Stimulated activated CD8-positive, alpha-beta memory T cell treated with anti-CD3 and anti-CD28 coated beads, Interleukin-12 subunit alpha, Interleukin-12 subunit beta, amount 100 ng/mL, for 24 hours (primary cell): ENCODE measurements around the gene ZNF511.
"Not testable (repeated sequence)": the region's sequence is repeated elsewhere in the genome, so short reads cannot be mapped to it uniquely, and the experiment has no call there.

Experiments used
- DNase-seq: peaks from one replicate; pipeline ENCODE4 v3.0.0-alpha.2; 2020; ENCODE audit errors: extremely low read depth

ZNF511 gene

DNA sequence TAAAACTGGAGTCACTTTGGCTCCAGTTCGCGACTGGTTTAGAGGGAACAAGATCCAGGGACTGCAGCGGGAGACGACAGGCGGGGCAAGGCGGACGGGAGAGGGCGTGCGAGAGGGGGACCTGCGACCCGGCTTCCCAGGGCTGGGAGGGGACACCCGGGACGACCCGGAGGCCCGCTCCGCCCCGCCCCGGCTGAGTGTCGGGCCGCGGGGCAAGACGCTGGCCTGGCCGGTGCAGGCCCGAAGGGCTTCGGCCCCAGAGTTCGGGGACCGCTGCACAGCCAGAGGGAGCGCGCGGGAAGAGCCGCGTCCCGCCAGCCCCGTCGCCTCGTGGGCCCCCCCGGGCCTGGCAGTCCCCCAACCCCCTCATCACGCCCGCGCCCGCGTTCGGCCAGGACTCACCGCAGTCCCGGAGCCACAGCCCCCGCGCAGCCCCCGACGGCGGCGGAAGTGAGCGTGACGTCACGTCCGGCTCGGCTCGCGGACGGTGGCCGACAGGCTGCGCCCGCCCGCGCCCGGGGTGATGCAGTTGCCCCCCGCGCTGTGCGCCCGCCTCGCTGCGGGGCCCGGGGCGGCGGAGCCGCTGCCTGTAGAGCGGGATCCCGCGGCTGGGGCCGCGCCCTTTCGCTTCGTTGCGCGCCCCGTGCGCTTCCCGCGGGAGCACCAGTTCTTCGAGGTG, at the start of gene ZNF511, which contains the start of gene TUBGCP2:
ZNF511 (plus strand) TSS at position 494 of the 679 bp plus-strand sequence; CDS start at position 524, 30 bp downstream.
TUBGCP2 (minus strand) TSS at position 452 of the 679 bp plus-strand sequence. CDS start 5,931 bp downstream, outside the sequence.
- peak; percentile 70 for DNase-seq

DNA sequence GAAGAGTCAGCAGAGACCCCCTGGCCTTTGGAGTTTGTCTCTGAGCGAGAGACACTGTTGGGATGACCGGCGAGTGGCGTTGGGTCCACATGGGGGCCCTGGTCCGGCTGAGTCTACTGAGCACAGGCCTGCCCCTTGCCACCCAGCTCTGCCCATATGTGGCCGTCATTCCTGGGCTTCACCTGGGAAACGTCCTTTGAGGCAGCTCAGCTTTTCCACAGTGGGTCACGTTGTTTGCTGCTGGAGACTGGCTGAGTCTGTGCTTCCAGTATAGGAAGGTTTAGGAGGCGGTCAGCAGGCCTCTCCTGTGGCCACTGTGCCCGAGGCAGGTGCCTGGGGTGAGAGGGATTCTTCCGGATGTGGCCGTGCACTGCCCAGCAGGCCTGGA, 49.1 kb upstream of the ZNF511 start:
- no peak for DNase-seq

- DNase-seq = peak; percentile 40
Measured at GRCh38 chr10:133260895-133261725, 47.6 kb upstream of the ZNF511 start.

DNA sequence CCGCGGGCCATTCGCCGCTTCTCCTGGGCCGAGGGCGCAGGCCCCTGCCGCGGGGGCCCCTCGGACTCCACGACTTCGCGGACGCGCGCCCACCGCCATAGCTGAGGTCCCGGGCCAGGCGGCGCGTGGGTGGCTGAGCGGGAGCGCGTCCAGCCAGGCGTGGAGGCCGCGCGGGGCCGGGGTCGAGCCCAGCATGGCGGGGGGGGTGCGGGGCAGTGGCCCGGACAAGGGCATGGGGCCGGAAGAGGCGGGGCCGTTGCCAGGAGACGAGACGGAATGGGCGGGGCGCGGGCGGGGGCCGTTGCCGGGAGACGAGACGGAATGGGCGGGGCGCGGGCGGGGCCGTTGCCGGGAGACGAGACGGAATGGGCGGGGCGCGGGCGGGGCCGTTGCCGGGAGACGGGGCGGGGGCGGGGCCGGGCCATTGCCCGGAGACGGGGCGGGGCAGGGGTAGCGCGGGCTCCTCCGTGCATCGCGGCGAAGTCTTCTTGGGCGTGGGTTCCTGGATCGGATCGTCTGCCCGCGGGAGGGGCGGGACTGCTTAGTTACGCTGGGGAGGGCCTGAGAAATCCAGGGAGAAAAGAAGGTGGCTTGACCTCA, 46.9 kb upstream of the ZNF511 start:
- DNase-seq = peak; percentile 65

GRCh38 chr10:133262696-133263095, 46.0 kb upstream of the ZNF511 start:
- DNase-seq = no peak

- no peak for DNase-seq
Measured at GRCh38 chr10:133263674-133264073, 45.0 kb upstream of the ZNF511 start.

- no peak for DNase-seq
Measured at GRCh38 chr10:133264461-133264860, 44.3 kb upstream of the ZNF511 start.

DNA sequence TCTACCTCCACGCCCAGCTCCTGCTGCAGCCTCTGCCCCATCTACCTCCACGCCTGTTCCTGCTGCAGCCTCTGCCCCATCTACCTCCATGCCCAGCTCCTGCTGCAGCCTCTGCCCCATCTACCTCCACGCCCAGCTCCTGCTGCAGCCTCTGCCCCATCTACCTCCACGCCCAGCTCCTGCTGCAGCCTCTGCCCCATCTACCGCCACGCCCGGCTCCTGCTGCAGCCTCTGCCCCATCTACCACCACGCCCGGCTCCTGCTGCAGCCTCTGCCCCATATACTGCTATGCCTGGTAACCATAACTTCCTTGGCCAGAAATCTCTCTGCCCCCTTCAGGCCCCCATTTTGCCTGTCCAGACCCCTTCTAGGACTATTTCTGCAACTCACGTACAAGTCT, 43.7 kb upstream of the ZNF511 start:
- not testable (repeated sequence) for DNase-seq

DNA sequence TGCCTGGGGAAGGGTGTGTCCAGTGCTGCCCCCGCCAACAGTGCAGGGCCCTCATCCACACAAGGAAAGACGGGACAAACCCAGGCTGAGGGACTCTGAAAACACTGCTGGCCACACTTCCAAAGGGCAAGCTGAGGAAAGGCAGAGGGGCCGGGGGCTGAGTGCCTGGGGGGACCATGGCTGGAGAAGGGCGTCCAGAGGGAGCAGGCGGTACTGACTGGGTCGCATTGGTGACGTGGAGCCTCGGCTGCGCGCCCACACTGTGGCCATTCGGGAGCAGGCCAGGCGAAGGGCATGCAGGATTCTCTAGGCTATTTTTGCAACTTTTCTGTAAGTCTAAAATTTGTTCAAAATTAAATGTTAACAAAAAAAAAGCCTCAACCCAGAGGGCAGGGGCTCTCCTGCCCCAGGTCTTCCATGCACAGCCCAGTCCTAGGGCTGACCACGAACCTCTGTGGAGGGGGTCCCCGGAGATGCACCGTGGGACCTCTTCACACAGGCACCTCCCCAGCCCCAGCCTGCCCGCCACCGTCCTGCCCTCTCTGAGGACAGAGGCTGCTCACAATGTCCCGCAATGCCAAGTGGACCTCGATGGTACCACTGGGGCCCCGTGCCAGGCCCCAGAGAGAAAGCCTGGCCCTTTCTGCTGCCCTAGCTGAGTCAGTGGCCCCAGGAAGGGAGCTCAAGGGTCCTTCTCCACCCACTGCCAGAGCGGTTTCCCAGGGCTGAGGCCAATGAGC, 42.5 kb upstream of the ZNF511 start:
- no peak for DNase-seq

- DNase-seq = no peak
Measured at GRCh38 chr10:133267293-133267692, 41.4 kb upstream of the ZNF511 start.

DNA sequence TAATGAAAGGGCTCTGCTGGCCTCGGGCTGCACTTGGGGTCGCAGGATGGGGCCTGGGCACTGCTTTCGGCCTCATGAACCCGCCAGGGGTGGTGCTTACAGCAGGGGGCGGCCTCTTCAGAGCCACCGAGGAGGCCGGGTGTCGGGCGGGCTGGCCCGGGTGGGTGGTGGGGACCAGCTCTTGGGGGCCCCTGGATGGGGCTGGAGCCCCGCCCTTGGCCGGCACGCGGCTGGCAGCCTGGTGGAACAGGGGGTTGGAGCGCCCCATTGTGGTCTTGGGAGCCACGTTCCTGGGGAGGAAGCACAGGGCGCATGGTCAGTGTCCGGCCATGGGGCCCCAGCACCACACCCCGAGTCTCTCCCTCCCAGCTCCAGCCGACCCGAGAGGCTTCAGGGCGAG, 40.9 kb upstream of the ZNF511 start:
- no peak for DNase-seq

GRCh38 chr10:133268532-133268931, 40.2 kb upstream of the ZNF511 start:
- DNase-seq = no peak

DNA sequence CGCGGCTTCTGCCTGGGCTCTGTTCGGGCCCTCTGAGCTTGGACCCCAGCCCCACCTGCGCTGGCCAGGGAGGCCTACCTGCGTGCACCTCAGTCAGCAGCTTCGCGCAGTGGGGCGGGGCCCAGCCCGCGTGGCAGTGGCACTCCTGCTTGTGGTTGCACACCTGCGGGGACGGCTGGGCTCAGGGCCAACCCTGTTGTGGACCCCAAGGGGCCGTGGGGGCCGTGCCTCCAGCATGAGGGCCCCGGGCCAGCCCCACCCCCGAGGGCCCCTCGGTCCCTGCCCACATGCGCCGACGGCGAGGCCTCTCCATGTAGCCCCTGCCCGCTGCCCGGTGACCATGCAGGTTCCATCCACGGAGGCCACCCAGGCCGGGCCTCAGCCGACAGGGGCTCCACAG, 39.3 kb upstream of the ZNF511 start:
- DNase-seq = no peak

- no peak for DNase-seq
Measured at GRCh38 chr10:133270204-133270603, 38.5 kb upstream of the ZNF511 start.

DNA sequence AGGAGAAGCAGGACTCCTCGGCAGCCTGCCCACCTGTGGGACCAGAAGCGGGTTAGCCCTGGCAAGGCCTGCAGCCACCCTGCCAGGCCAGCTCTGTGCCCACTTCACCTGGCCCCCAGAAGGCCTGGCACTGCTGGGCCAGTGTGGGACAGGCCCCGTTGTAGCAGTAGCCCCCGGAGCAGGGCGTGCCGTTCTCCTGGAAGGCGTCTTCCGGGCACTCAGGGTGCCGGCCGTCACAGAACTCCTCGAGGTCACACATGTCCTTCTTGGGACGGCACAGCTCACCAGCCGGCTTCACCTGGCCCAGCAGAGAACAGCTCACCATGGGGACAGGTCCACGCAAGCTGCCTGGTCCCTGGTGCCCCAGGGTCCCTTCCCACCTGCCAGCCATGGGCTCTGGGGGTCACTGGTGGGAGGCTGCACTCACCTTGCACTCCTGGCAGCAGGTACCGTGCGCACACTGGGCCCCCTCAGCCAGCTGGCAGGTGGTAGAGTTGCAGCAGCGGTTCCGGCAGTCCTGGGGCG, 37.9 kb upstream of the ZNF511 start:
- DNase-seq = no peak

DNA sequence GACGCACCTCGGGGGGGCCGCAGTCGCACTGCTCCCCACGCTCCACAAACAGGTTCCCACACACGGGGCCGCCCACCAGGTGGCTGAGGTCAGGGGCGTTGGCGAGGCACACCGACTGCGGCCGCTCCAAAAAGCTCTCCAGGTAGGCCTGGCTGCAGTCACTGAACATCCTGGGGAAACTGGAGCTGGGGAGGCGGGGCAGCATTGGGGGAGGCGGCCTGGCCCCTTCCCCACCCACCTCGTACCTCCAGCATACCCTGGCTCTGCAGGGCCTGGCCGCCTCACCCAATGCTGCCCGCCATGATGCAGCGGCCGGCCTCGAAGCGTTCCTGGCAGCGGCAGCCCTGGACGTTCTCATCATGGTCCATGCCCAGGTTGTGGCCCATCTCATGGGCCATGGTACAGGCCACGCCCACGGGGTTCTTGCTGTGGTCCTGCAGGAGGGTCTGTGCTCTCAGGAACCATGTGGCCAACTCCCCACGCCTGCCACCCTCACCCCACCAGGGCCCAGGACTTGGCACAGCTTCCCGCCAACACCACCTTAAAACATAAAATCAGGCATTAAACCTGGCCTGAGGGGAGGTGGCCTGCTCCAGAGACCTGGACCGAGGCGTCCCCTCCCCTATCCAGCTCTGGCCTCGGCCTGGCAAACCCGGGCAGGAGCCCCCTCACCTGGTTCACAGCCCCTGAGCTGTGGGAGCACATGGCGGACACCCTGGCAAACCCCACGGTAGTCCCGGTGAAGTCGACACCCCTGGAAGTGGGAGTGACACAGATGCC, 37.0 kb upstream of the ZNF511 start:
- no peak for DNase-seq

- no peak for DNase-seq
Measured at GRCh38 chr10:133272301-133272963, 36.3 kb upstream of the ZNF511 start.

- DNase-seq = no peak
Measured at GRCh38 chr10:133272964-133273420, 35.7 kb upstream of the ZNF511 start.

DNA sequence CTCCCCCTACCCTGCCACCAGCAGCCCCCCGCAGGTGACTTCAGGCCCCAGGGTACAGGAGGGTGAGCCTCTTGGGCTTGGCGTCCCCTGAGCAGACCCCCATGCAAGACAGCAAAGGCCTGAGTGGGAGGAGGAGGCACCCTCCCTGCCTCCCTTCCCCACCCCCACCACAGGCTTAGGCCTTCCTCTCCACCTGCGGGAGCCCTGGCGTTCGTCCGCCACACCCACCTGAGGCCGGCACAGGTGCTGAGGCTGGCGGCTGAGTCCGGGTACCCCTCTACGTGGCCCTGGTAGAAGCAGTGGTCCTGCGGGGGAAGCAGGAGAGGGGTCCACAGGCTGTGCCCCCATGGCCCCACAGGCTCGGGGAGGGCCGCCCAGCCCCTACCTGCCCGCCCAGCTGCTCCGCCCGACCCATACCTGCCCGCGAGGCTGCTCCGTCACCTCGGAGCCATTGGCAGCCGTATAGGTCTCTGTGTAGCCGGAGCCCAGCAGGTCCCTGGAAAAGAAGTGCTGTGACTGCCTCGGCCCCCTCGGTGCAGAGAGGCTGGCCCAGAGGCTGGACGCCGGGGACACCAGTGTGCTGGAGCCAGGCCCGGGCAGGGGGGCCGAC, 35.1 kb upstream of the ZNF511 start:
- DNase-seq = no peak
